OCI-LY7 (cell line): ENCODE data around the gene DLX4.

Experiments
- EZH2phosphoT487 ChIP-seq: fragments of 200-600 bp; sonication (generic); IDR thresholded peaks from 2 replicates; pipeline ENCODE4 v1.6.1; 2018; ENCODE audit warnings: low read depth, borderline replicate concordance, mild to moderate bottlenecking, mixed run types, antibody characterized with exemption, low read length, moderate library complexity, mixed read lengths
- TF ChIP-seq, protein P1 (sequence below): fragments of 200-600 bp; sonication (generic); conservative IDR thresholded peaks from 2 replicates; pipeline ENCODE4 v1.5.1; 2014; ENCODE audit warnings: mild to moderate bottlenecking, antibody characterized with exemption, low read length, moderate library complexity, mixed read lengths

DNA sequence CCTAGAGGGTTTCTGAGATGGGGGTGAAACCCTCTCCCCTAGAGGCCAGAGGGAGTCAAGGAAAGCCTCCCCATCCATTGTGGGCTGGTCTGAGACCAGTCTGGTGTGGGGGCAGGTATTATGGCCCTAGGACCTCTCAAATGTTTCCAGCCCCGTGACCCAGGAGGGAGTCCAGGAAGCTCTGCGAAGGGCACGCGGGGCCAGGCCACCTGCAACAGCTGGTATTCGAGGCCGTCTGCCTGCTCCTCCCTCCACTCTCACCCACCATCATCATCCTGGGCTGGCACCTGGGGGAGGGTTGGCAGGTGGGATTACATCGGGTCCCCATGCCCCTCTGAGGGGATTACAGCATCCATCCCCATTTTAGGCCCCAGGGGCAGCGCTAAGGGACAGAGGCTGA, 38.1 kb upstream of the DLX4 start:
- TF ChIP-seq, protein P1, sequence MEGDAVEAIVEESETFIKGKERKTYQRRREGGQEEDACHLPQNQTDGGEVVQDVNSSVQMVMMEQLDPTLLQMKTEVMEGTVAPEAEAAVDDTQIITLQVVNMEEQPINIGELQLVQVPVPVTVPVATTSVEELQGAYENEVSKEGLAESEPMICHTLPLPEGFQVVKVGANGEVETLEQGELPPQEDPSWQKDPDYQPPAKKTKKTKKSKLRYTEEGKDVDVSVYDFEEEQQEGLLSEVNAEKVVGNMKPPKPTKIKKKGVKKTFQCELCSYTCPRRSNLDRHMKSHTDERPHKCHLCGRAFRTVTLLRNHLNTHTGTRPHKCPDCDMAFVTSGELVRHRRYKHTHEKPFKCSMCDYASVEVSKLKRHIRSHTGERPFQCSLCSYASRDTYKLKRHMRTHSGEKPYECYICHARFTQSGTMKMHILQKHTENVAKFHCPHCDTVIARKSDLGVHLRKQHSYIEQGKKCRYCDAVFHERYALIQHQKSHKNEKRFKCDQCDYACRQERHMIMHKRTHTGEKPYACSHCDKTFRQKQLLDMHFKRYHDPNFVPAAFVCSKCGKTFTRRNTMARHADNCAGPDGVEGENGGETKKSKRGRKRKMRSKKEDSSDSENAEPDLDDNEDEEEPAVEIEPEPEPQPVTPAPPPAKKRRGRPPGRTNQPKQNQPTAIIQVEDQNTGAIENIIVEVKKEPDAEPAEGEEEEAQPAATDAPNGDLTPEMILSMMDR = no peak
- no peak for TF ChIP-seq EZH2phosphoT487
